Activated T-cell treated with anti-CD3 and anti-CD28 coated beads, Interleukin-2, amount 50 U/mL, for 24 hours (primary cell): Measurements from ENCODE around the gene C1orf174.

Experiments used
- DNase-seq: peaks from one replicate; pipeline ENCODE4 v3.0.0-alpha.2; 2020
- H3K27ac Mint-ChIP-seq: 2 replicates; pipeline ENCODE4 v1.8.0; 2020; ENCODE audit warnings: mild to moderate bottlenecking, mixed read lengths
- H3K27me3 Mint-ChIP-seq: 2 replicates; pipeline ENCODE4 v1.8.0; 2020; ENCODE audit warnings: mixed read lengths
- H3K36me3 Mint-ChIP-seq: 2 replicates; pipeline ENCODE4 v1.8.0; 2020; ENCODE audit warnings: low read depth, mixed read lengths
- H3K4me1 Mint-ChIP-seq: 2 replicates; pipeline ENCODE4 v1.8.0; 2020; ENCODE audit warnings: low read depth, mixed read lengths
- H3K4me3 Mint-ChIP-seq: 2 replicates; pipeline ENCODE4 v1.8.0; 2020; ENCODE audit warnings: mild to moderate bottlenecking, moderate library complexity, mixed read lengths
- H3K9me3 Mint-ChIP-seq: 2 replicates; pipeline ENCODE4 v1.8.0; 2020; ENCODE audit warnings: mixed read lengths

The C1orf174 gene

DNA sequence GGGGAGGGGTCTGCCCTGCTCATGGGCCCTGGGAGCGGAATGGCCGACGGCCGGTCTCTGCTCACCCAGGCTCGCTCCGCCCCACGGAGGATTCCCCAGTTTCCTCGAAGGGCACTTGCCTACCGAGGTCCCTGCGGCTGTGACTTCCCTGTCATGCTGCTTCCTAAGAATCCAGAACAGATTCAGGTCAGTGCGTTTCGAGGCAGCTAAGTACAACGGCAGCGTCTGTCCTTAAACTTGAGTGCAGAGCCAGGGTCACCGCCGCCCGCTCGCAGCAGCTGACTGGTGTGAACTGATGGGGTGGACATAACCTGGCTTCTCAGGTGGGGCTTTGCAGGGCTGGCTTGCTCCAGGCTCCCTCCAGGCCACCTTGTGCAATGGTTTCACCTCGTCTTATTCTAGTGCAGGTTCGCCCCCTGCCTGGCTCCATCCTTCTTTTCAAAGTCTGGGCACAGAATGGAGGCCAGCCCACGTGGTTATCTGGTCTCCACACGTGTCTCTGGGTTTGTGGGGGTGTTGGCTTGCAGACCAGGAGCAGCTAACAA, 7.6 kb upstream of the C1orf174 start:
- no peak overlapping the region for H3K4me3 Mint-ChIP-seq
- H3K27me3 Mint-ChIP-seq, result peaks cover 3% of the 10 kb centered on the region
- H3K4me1 Mint-ChIP-seq, result peaks cover 29% of the 10 kb centered on the region
- no peaks in the 10 kb centered on the region for H3K9me3 Mint-ChIP-seq
- no peaks in the 10 kb centered on the region for H3K36me3 Mint-ChIP-seq
- no peak for DNase-seq
- no peak overlapping the region for H3K27ac Mint-ChIP-seq

DNA sequence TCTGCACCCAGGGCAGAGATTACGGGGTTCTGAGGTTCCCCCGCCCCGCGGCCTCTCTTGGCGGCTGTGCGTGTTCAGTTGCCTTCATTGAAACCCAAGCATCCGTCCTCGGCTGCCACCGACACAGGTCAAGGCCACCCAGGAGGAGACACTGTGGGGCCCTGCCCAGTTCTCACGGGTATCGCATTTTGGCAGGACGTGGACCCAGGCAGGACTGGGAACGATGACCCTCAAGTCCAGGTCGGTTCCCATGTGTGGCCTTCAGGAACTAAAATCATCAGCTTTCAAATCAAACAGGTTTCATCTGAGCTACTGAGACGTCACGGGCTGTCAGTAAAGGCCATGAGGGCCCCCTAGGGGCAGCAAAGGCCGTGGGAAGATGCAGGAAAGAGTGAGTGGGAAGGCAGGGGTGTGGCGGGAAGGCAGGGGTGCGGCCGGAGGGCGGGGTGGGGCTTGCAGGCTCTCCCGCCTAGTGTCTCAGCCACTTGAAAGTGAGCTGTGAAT, 7.0 kb upstream of the C1orf174 start:
- Mint-ChIP-seq H3K36me3 (no peaks in the 10 kb centered on the region), H3K4me1 (peaks cover 35% of the 10 kb centered on the region), H3K4me3 (no peak overlapping the region), H3K9me3 (no peaks in the 10 kb centered on the region), H3K27ac (no peak overlapping the region), H3K27me3 (peaks cover 3% of the 10 kb centered on the region)
- peak; percentile 52 for DNase-seq

DNA sequence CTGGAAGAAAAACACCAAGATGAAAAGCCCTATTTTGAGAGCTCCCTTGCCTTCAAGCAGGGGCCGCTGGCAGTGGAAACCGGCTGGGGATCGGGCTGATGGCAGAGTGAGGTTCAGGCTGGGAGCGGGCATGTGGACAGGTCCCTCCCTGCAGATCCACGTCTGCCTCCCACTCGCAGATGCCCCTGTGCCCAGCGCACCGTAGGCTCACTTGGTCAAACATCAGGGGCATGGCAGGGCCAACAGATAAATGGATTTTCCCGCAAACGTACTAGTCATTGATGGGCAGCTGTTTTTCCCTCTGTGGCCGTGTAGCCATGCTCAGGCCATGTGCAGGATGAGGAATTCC, 6.6 kb upstream of the C1orf174 start:
- Mint-ChIP-seq H3K27ac (no peak overlapping the region), H3K9me3 (no peaks in the 10 kb centered on the region), H3K27me3 (peaks cover 3% of the 10 kb centered on the region), H3K4me3 (no peak overlapping the region), H3K36me3 (no peaks in the 10 kb centered on the region), H3K4me1 (peaks cover 37% of the 10 kb centered on the region)
- DNase-seq, result no peak

DNA sequence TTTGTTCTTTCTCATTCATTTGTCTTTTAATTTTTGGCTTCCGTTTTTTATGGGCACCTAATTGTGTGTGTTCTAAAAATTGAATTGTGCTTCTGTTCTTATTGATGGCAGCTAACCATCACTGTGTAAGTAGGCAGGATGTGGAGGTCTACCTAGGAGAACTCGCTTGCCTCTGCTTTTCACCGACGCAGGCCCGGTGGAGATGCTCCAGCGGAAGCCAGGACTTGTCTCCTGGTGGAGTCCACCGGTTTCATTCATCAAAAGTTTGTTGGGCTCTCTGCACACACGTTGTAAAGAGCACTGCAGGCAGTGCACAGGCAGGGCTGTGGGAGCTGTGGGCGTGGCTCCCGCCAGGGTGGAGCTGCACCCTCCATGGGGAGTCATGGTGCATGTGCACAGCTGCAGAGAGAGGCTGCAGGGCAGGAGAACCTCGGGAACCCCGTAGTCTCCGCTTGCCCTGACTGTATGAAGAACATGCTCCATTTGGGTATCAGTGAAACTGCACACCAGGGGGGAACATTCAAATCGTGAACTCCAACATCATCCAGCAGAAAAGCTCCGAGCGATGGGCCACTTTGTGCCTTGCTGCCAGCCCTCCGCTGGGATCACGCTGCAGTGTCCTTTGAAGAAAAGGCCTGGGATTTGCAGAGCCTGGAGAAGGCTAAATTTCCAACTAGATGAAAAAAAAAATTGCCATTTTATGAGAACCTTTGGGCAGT, 6.0 kb upstream of the C1orf174 start:
- Mint-ChIP-seq H3K27ac (no peak overlapping the region), H3K9me3 (no peaks in the 10 kb centered on the region), H3K4me3 (no peak overlapping the region), H3K36me3 (no peaks in the 10 kb centered on the region), H3K4me1 (peaks cover 39% of the 10 kb centered on the region), H3K27me3 (peaks cover 3% of the 10 kb centered on the region)
- no peak for DNase-seq

DNA sequence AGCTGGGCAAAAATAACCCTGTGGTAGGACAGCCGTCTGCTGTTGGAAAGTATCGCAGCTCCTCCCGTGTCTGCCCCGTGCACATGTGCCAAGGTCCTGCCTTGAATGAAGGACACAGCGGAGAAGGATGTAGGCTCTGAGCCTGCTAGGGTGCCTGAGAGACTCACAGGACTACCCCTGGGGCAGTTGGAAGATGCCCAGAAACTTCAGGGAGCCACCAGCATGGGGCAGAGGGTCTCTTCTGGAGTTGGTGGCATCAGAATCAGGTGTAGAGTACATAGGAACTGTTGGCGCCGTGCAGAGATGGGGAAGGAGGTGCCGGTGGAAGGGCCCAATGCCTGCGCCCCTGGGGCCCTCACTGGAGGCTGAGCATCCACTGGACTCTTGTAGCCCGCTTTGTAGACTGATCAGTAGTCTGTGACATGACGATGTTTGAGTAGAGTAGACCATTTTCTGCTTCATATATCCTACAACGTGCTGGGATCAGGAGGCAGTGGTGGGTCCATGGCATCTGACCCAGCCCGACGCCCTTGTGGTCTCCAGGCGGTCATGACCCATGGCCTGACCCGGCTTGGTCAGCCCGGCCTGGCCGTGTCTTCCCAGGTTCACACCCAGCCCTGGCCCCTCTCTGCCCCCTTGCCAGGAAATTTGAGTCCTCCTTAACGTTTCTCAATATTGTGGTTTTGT, 5.3 kb upstream of the C1orf174 start:
- no peaks in the 10 kb centered on the region for H3K9me3 Mint-ChIP-seq
- no peak overlapping the region for H3K4me3 Mint-ChIP-seq
- peaks cover 3% of the 10 kb centered on the region for H3K27me3 Mint-ChIP-seq
- H3K27ac Mint-ChIP-seq, result no peak overlapping the region
- peaks cover 35% of the 10 kb centered on the region for H3K4me1 Mint-ChIP-seq
- DNase-seq, result no peak
- no peaks in the 10 kb centered on the region for H3K36me3 Mint-ChIP-seq

DNA sequence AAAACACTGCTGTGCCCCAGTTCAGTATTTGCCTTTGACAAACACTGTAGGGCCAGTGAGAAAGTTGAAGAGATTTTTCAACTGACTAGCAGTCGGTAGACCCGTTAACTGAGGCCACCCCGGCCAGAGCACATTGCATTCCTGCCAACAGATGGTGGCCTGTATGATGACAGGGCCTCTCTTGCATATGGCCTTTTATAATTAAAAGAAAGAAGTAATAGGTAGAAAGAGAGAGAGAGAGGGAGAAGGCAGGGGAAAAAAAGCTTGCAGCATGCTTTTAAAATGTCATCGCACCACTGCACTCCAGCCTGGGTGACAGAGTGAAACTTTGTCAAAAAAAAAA, 4.7 kb upstream of the C1orf174 start:
- Mint-ChIP-seq H3K9me3 (no peaks in the 10 kb centered on the region), H3K4me3 (no peak overlapping the region), H3K36me3 (peaks cover 1% of the 10 kb centered on the region), H3K27ac (no peak overlapping the region), H3K4me1 (peaks cover 35% of the 10 kb centered on the region), H3K27me3 (peaks cover under 1% of the 10 kb centered on the region)
- DNase-seq, result no peak

DNA sequence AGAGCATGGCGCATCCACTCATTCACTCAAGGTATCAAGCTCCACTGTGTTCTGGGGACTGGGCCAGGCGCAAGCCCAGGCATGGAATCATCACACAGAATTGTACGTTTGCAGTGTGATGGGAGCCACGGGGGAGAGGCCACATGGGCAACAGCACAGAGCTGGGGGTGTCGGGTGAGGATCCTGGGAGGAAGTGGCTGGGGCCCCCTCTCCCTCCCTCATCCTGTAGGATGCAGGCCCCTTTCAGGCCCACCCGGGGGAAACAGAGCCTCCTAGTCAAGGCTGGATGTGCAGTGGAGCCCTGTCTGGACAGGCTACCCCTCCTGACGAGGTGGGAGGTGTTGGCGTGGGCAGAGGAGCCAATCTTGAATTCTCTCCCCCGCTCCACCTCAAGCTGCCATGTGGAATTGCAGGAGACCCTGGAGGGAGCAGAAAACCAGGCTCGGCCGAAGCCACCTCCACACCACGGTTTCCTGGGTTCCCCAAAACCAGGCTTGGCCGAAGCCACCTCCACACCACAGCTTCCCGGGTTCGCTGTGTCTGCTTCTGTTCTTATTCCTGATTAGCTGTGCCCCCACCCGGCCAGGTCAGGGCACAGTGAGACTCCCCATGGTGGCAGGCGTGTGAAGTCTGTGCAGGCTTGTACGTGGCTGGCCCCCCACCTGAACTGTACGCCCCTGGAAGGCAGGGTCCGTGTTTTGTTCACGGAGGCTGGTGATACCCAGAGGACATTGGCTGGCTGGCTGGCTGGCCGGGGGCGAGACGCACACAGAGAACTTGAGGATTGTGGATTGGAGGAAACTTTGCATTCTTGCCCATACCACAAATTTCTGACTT, 4.2 kb upstream of the C1orf174 start:
- Mint-ChIP-seq H3K4me3 (no peak overlapping the region), H3K27me3 (no peaks in the 10 kb centered on the region), H3K27ac (peak overlapping the region; percentile 99), H3K36me3 (peaks cover 5% of the 10 kb centered on the region), H3K4me1 (peaks cover 38% of the 10 kb centered on the region), H3K9me3 (no peaks in the 10 kb centered on the region)
- no peak for DNase-seq

DNA sequence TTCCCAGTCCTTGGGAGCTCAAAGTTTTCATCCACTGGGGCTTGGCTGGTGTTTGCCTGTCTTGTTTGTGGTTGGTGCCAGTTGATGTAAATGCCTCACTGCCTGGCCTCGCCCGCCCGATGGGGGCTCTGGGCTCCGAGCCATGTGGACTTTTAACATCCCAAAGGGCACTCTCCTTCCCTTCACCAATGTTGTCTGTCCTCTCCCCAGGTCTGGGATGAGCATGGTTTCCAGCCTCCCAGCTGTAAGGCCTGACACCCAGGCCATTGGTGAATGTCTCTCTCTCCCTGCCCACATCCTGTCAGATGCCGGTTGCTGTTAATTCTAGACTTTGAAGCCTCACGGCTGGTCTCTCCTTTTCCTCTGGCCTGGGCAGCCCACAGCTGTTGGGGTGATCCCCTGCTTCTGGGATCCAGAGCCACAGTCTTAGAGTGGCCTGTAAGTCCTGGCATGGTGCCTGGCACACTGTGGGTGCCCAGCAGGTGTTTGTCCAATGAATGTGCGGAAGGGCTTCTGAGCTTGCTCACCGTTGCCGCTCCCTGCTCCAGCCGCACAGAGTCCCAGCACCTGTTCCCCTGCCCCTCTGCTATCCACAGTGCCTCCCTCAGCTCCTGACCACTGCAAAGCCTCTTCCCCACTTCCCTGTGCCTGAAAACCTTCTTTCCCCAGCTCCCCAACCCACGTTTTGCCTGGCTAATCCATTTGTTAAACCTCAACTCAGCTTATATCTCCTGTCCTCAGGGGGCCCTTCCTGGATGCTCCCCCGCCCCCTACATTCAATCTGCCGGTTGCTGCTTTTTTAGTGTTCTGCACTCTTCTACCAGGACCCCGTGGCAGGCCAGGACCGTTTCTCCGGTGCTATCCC, 3.3 kb upstream of the C1orf174 start:
- Mint-ChIP-seq H3K9me3 (peaks cover 3% of the 10 kb centered on the region), H3K27me3 (no peaks in the 10 kb centered on the region), H3K4me1 (peaks cover 46% of the 10 kb centered on the region), H3K27ac (peak overlapping the region; percentile 99), H3K36me3 (peaks cover 13% of the 10 kb centered on the region), H3K4me3 (peak overlapping the region; percentile 92)
- DNase-seq, result peak; percentile 47

DNA sequence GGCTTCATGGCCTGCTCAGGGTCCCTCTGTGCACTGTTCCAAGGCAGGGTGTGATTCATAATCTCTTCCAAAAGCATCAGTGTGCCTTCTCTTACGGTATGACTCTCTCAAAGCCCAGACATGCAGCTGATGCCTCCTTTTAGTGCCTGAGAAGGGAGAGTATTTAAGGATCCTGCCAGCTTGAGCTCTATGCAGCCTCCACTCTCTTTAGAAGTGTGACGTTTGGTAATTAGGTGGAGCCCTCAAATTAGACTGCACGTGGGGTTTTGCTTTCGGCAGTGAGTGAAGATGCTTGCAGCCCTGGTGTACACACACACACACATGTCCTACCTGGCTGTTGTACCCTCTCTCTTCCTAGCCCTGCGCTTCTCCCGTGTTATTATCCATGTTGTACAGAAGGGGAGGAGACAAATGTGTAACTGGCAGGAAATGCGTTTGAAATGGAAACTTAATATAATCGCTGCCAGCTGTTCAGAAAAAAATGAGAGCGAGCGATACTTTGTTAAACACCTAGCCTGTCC, 2.6 kb upstream of the C1orf174 start:
- Mint-ChIP-seq H3K36me3 (peaks cover 21% of the 10 kb centered on the region), H3K27me3 (no peaks in the 10 kb centered on the region), H3K9me3 (peaks cover 6% of the 10 kb centered on the region), H3K4me3 (peak overlapping the region; percentile 92), H3K27ac (peak overlapping the region; percentile 99), H3K4me1 (peaks cover 53% of the 10 kb centered on the region)
- peak; percentile 48 for DNase-seq

DNA sequence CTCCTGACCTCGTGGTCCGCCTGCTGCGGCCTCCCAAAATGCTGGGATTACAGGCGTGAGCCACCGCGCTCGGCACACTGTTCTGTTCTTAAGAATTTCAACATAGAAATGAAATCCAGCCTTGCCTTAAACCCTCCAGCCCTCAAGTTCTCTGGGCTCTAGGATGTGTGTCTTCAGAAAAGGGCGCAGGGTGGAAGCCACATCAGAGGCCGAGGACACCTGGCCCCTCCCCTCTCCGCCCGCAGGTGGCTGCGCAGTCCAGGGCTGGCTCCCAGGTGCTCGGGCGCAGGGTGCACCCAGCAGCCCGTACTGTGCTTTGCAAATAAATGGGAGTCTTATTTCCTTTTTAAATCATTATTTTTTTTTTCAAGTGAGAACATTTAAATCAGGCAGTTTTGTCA, 2.0 kb upstream of the C1orf174 start:
- no peak for DNase-seq
- Mint-ChIP-seq H3K27ac (peak overlapping the region; percentile 99), H3K36me3 (peaks cover 25% of the 10 kb centered on the region), H3K27me3 (no peaks in the 10 kb centered on the region), H3K4me1 (peaks cover 51% of the 10 kb centered on the region), H3K4me3 (peak overlapping the region; percentile 92), H3K9me3 (peaks cover 9% of the 10 kb centered on the region)

DNA sequence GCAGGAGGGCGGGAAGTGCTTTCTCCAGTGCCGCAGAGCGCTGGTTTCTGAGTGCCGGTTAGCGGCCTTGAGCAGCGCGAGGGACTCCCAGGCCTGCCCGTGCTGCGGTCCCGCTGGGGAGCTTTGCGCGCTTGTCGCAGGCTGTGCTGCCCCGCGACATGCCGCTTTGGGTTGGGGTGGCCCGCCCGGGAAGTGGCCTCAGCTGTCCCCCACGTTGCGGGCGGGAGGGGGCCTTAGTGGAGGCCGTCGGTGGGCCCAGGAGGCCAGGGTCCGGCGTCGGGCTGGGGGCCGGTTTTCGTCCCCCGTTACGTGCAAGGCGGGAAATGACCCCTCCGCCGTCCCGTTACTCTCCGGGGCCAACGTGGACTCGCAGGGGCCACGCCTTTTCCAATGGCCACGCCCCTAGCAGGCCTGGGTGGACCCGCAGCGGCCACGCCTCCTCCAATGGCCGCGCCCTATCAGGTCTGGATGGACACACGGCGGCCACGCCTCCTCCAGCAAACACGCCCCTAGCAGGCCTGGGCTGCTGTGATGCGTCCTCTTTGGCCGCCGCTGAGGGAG, 977 bp upstream of the C1orf174 start:
- Mint-ChIP-seq H3K4me3 (peak overlapping the region; percentile 92), H3K9me3 (peaks cover 9% of the 10 kb centered on the region), H3K4me1 (peaks cover 58% of the 10 kb centered on the region), H3K27ac (peak overlapping the region; percentile 99), H3K36me3 (peaks cover 35% of the 10 kb centered on the region), H3K27me3 (no peaks in the 10 kb centered on the region)
- DNase-seq, result peak; percentile 94

DNA sequence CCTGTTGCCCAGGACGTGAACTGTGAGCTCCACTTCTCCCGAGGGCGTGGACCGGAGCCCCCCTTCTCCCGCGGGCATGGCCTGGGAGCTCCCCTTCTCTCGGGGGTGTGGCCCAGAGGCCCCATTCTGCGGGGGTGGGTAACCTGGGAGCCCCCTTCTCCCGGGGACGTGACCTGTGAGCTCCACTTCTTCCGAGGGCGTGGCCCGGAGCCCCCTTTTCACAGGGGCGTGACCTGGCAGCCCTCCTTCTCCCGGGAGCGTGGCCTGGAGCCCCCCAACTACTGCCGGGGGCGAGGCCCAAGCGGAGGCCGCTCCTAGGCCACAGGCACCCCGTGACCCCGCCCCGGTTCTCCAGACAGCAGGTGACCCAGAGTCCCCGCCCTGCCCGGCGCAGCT, 320 bp downstream of the C1orf174 start:
- no peak for DNase-seq
- H3K4me3 Mint-ChIP-seq, result peak overlapping the region; percentile 92
- peaks cover 48% of the 10 kb centered on the region for H3K36me3 Mint-ChIP-seq
- H3K9me3 Mint-ChIP-seq, result peaks cover 9% of the 10 kb centered on the region
- no peaks in the 10 kb centered on the region for H3K27me3 Mint-ChIP-seq
- peaks cover 61% of the 10 kb centered on the region for H3K4me1 Mint-ChIP-seq
- H3K27ac Mint-ChIP-seq, result peak overlapping the region; percentile 99

DNA sequence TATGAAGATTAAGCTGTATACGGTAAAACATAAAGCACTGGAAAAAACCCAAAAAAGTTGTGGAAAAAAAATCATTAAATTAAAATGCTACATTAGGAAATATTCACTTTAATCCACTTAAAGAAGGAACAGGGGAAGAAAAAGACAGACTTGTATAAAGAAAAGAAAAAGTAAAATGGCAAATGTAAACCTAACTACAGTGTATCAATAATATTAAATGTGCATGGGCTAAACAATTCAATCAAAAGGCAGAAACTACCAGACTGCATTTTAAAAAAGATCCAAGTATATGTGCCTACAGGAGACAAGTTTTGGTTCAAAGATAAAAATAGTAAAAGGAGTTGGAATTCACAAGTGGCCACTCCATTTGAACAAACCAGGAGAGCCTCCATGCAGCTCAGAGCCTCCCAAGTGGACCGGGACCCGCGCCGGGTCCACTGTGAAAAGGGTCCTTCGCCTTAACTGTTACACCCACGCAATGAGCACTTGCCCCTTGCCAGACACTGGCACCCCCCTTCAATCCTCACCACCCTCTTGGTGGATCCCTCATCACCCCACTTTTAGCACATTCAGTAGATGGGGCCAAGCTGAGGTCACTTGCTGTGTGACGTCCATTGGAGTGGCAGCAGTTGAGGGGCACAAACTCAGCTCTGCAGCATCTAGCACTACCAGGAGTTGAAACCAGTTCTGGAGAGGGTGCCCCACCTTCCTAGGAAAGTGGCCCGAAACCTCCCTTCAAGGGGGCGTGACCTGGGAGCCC, 898 bp downstream of the C1orf174 start:
- H3K27me3 Mint-ChIP-seq, result no peaks in the 10 kb centered on the region
- no peak for DNase-seq
- H3K36me3 Mint-ChIP-seq, result peaks cover 51% of the 10 kb centered on the region
- peak overlapping the region; percentile 92 for H3K4me3 Mint-ChIP-seq
- peaks cover 9% of the 10 kb centered on the region for H3K9me3 Mint-ChIP-seq
- peaks cover 57% of the 10 kb centered on the region for H3K4me1 Mint-ChIP-seq
- peak overlapping the region; percentile 99 for H3K27ac Mint-ChIP-seq
